ENCODE data around the gene CHKB.

CHKB gene

GRCh38 chr22:50597097-50597496 is 14.4 kb upstream of the CHKB start:
- DNase-seq (ENCODE audit: low read depth) = no peak

GRCh38 chr22:50595189-50595588 is 12.5 kb upstream of the CHKB start:
- no peak for DNase-seq (ENCODE audit: low read depth)

- no peak for DNase-seq (ENCODE audit: low read depth)
Measured at GRCh38 chr22:50587407-50587806, 4.8 kb upstream of the CHKB start.

DNA sequence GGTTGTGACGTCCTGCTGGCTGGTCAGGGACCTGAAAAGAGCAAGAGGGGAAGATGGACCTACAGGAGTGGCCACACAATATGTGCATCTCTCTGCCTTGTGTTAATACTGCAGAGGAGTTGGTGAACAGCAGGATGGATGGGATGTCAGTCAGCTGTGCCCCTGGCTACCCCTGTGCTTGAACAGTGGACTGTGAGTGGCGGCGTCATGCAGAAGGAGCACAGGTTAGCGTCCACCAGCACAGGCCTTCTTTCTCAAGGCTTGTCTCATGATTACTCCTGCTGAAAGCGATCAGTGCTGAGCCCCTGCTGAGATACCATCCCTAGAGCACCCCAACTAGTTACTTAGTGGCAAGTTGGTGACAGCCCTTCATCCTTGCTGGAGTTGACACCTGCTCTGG is 3.8 kb upstream of the CHKB start:
- DNase-seq (ENCODE audit: low read depth) = no peak

- no peak for DNase-seq (ENCODE audit: low read depth)
Measured at GRCh38 chr22:50585781-50586180, 3.1 kb upstream of the CHKB start.

- DNase-seq (ENCODE audit: low read depth) = no peak
Measured at GRCh38 chr22:50585238-50585637, 2.6 kb upstream of the CHKB start.

GRCh38 chr22:50584106-50585096 is 1.8 kb upstream of the CHKB start:
- no peak for DNase-seq (ENCODE audit: low read depth)

- DNase-seq (ENCODE audit: low read depth) = no peak
Measured at GRCh38 chr22:50583294-50583861, 729 bp upstream of the CHKB start.

DNA sequence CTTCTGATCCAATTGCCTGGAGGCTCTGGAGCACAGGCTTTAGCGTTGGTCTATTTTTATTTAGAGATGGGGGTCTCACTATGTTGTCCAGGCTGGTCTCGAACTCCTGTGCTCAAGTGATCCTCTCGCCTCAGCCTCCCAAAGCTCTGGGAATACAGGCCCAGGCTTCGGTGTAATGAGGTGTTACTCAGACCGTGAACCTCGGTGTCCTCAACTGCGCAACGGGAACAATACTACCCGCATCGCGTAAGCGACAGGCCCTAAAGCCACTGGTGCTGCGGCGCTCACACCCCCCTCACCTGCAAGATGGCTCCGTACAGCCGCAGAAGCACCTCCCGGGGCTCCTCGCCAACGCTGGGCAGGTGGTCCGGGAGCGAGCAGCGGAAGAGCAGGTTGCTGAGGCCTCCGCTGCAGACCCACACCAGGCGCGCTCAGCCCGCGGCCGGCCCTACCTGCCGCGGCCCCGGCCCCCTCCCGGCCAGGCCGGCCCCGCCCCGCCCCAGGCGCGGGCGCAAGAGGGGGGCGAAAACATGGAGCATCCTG is 628 bp downstream of the CHKB start:
- DNase-seq (ENCODE audit: low read depth) = no peak

DNA sequence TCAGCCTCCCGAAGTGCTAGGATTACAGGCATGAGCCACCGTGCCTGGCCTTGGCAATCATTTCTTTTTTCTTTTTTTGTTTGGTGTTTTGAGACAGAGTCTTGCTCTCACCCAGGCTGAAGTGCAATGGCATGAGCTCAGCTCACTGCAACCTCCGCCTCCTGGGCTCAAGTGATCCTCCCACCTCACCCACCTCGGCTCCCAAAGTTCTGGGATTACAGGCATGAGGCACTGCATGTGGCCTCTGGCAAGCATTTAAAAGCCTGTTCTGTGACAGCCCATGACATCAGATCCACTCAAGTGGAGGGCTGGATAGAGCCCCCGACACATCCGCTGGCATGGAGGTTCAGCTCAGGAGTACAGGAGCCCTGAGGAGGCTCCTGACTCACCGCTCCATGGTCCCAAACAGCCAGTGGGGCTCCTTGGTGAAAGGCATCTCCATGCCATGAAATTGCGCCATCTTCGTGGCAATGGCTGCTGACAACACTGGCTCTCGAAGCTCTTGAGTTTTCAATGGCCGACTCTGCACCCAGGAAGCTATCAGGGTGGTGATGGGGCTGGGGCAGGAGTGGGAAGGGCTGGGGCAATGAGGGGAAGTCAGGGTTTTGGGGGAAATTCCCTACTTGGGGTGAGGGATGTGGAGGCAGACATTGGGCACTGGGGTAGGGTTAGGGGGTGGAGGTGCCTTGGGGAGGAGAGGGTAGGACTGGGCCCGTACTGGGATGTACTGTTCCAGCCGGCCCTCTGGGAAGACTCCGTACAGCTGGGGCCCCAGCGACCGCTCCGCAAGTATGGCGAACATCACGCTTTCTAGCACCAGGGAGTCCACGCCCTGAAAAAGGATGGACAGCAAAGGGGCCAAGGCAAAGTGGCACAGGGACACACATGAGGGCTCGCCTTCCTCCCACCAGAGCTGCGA is 1.4 kb downstream of the CHKB start:
- no peak for DNase-seq (ENCODE audit: low read depth)

DNA sequence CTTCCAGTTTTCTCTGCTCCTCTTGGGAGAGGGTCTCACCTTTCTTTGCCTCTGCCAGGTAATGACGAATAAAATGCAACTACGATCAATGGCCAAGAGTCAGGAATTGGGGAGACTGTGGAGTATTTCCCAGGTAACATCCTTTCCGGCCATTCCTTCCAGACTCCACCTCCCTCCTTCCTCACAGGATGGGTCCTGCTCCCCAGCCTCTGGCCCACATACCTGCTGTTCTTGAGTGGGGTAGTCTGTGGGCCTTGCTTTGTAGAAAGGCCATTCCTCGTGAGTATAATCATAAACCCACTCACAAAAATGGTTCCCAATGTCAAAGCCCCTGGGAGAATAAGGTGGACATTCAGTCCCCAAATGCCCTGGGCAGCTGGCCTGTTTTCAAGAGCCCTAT is 2.9 kb downstream of the CHKB start:
- DNase-seq (ENCODE audit: low read depth) = no peak

GRCh38 chr22:50578776-50579310 is 3.8 kb downstream of the CHKB start:
- no peak for DNase-seq (ENCODE audit: low read depth)

GRCh38 chr22:50577987-50578775 is 4.5 kb downstream of the CHKB start, which contains the start of gene CPT1B:
Gene CPT1B, minus strand, starts transcription at chr22:50578427. Its CDS starts 512 bp downstream, at chr22:50577915.
- DNase-seq (ENCODE audit: low read depth) = no peak

DNA sequence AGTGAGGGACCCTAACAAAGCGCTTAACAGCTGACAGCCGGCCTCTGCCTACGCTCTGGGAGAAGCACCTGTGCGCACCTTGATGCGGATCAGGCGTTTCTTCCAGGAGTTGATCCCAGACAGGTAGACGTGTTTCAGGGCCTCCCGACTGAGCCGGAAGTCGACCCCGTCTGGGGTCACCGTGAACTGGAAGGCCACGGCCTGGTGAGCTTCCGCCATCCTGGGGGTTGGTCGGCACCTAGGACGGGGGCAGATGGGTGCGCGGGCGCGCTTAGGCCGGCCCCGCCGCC is 5.0 kb downstream of the CHKB start:
- DNase-seq (ENCODE audit: low read depth) = no peak

DNA sequence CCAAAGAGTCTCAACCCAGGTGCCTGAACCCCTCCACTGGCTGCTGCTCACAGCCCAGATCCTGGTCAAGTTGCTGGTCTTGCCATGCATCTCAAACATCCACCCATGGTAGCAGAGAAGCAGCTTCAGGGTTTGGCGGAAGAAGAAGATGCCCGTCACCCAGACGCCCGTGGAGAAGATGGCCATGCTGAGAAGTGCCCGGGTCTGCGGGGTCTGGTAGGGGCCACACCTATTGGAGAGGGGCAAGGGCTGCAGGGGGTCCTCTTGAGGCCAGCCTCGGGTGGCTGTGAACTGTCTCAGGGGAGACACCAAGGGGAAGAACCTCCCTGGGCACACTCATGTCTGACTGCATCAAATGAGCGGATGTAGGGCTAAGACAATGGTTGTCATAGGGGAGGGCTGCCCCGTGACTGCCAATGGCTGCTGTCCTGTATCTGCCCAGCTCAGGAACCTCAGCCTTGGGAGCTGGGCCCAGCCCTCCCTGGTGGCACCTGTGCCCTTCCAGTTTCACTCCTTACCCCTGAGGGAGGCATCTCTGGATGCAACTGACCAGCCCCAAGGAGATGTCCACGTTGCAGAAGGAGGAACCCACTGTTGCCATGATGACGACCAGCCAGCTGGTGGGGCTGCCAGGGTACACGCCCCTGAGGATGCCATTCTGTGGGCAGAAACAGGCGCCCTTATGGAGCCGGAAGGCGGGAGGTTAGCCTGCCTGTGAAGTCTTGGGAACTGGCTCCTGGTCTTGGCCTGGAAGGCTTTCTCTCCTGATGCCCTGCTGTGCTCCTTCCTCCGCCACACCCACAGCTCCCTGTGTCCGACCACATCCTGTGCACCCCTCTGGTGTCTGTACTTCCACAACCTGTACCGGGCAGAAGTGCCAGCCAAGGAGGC is 5.6 kb downstream of the CHKB start:
- DNase-seq (ENCODE audit: low read depth) = no peak

DNA sequence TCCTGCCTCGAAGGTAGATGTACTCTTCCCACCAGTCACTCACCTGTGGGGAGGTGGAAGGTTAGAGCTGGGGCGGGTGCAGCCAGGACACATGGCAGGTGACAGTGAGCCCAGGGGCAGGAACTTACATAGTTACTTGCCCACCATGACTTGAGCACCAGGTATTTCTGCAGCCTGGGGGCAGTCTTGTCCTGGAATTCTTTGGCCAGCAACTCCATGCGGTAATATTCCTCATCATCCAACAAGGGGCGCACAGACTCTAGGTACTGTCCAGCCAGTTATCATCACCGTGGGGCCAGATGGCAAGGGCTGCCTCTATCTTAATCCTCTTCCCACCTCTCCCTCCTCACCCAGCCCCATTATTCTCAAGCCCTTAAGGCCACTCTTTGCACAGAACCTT is 6.6 kb downstream of the CHKB start:
- DNase-seq (ENCODE audit: low read depth) = no peak

GRCh38 chr22:50575426-50575941 is 7.2 kb downstream of the CHKB start:
- DNase-seq (ENCODE audit: low read depth) = no peak

- DNase-seq (ENCODE audit: low read depth) = no peak
Measured at GRCh38 chr22:50574383-50574755, 8.3 kb downstream of the CHKB start.

- DNase-seq (ENCODE audit: low read depth) = no peak
Measured at GRCh38 chr22:50573491-50574382, 8.9 kb downstream of the CHKB start.

Measured in activated gamma-delta T cell treated with anti-CD3 and anti-CD28 coated beads, Interleukin-2, amount 50 U/mL, for 16 hours (primary cell).